Immature natural killer cell (primary cell): ENCODE data around the gene B3GALT6. TPM values are rescaled to one million over a fixed set of nuclear protein-coding genes. Genes with fewer than 3 reads are reported as not detected.

Experiments used
- DNase-seq, 3 donors: peaks; one replicate each; pipeline ENCODE4 v3.0.0; 2022; ENCODE audit warnings: mixed read lengths in 1 of 3
- H3K27ac Mint-ChIP-seq, 6 donors: one replicate each; pipeline ENCODE4 v1.8.0; 2020; ENCODE audit warnings: mixed read lengths in 6 of 6, mild to moderate bottlenecking in 5 of 6, inconsistent platforms in 4 of 6, moderate library complexity in 3 of 6
- H3K27me3 Mint-ChIP-seq, 3 donors: one replicate each; pipeline ENCODE4 v1.8.0; 2020 to 2021; ENCODE audit warnings: low read depth in 3 of 3, mild to moderate bottlenecking in 3 of 3, mixed read lengths in 3 of 3, moderate library complexity in 3 of 3, inconsistent platforms in 1 of 3
- H3K36me3 Mint-ChIP-seq, 3 donors: one replicate each; pipeline ENCODE4 v1.8.0; 2020; ENCODE audit warnings: mixed read lengths in 3 of 3, inconsistent platforms in 2 of 3, mild to moderate bottlenecking in 2 of 3
- H3K4me1 Mint-ChIP-seq, 2 donors: one replicate each; pipeline ENCODE4 v1.8.0; 2020; ENCODE audit warnings: inconsistent platforms in 2 of 2, mild to moderate bottlenecking in 2 of 2, mixed read lengths in 2 of 2, moderate library complexity in 1 of 2
- H3K4me3 Mint-ChIP-seq, 5 donors: one replicate each; pipeline ENCODE4 v1.8.0; 2020; ENCODE audit warnings: mild to moderate bottlenecking in 5 of 5, mixed read lengths in 5 of 5, inconsistent platforms in 3 of 5, moderate library complexity in 3 of 5
- H3K9me3 Mint-ChIP-seq, 6 donors: one replicate each; pipeline ENCODE4 v1.8.0; 2020; ENCODE audit warnings: mild to moderate bottlenecking in 6 of 6, mixed read lengths in 6 of 6, inconsistent platforms in 4 of 6, moderate library complexity in 3 of 6
- polyA plus RNA-seq, 3 donors: library from polyadenylated mRNA; unstranded; fragments of 300-500 nt; fragmentation: Illumina TruSeq; gene quantifications; one replicate each; pipeline ENCODE4 v1.2.3, GENCODE V29; 2021

The B3GALT6 gene
- polyA plus RNA-seq, 3 donors from 2014 or later: 5.3 to 13.9 (median 9.9) TPM

DNA sequence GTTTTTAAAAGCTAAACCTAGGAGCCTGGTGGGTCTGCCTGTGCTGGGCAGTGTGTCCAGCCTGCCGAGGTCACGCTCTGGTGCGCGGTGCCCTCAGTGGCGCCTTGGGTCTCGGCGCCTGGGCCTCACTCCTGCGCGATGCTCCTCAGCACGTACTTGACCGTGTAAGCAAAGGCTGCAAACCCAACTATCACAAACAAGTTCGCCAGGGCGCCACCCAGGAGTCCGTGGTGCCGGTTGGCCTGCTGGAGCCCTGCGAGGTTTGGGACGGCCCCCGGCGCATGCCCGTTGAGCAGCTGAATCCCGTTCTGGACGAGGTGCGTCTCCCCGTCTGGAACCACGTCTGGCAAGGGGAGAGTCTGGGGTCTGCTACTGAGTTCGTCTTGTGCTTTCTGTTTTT is 23.0 kb downstream of the B3GALT6 start:
- H3K9me3 Mint-ChIP-seq: no peaks in the 10 kb centered on the region
- no peak overlapping the region for H3K4me3 Mint-ChIP-seq
- no peak for DNase-seq
- no peak overlapping the region for H3K27ac Mint-ChIP-seq
- H3K27me3 Mint-ChIP-seq: peaks cover 0 to under 1% (median 0%) of the 10 kb centered on the region in 3 donors
- H3K36me3 Mint-ChIP-seq: peaks cover 0 to 9% (median 0%) of the 10 kb centered on the region in 3 donors
- peaks cover 9 to 17% of the 10 kb centered on the region in 2 donors for H3K4me1 Mint-ChIP-seq

DNA sequence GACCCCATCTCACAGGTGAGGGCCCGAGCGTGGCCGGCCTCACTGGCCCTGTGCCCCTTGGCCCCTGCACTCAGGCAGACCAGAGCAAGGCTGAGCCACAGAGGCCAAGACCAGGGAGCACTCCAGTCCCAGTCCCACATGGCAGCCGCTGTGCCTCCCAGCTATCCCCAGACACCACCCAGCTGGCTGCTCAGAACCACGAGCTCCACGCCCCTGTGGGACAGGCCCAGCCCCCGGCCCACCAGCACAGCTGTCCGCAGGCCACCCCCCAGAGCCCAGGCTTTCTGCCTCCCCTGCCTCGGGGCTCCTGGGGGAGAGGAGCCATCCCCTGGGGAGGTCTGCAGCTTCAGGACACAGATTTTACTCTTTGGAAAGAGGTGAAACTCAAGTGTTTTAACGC is 23.6 kb downstream of the B3GALT6 start:
- no peak overlapping the region for H3K4me3 Mint-ChIP-seq
- H3K4me1 Mint-ChIP-seq: peaks cover 14 to 17% of the 10 kb centered on the region in 2 donors
- peaks cover 0 to 3% (median 0%) of the 10 kb centered on the region in 3 donors for H3K27me3 Mint-ChIP-seq
- no peak for DNase-seq
- no peaks in the 10 kb centered on the region for H3K9me3 Mint-ChIP-seq
- H3K27ac Mint-ChIP-seq: no peak overlapping the region
- H3K36me3 Mint-ChIP-seq: peaks cover 0 to 10% (median under 1%) of the 10 kb centered on the region in 3 donors

DNA sequence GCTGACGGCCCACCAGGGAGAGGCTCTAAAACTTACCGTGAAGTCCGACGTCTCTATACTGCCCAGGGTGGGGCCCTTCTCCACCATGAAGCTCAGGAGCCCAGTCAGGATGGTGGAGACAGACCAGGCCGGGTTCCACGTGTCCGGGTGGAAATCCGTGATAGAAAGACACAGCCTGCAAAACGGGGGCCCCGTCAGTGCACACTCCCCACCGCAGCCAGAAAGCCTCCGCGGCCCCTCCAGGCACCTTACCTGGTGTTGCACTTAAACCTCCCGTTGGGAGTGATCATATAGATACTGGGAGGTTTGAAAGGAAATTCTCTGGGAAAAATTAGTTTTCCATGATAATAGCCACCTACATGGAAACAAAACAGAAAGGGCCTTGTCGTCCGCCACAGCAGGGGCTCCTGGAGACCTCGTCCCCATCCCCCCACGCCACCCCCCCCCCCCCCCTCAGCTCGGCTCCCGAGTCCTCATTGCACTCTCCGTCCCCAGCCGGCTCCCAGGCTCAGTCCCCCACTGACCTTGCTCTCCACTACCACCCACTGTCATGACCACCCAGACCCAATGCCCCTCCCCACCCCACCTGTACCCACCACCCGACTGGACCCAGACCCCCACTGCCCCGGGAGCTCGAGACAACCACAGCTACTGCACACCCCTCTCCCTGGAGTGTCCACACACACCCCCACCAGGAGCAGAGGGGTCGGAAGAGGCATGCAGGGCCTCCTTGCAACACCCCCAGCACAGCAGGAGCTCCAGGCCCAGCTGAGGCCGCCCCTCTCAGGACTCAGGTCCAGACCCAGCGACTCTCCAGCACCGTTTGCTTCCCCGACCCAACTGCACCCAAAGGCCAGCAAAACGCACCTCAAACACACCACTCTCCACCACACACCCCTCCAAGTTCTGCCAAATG is 25.2 kb downstream of the B3GALT6 start:
- DNase-seq: no peak
- no peaks in the 10 kb centered on the region for H3K9me3 Mint-ChIP-seq
- H3K27me3 Mint-ChIP-seq: peaks cover 0 to 3% (median 0%) of the 10 kb centered on the region in 3 donors
- no peak overlapping the region for H3K4me3 Mint-ChIP-seq
- H3K4me1 Mint-ChIP-seq: peaks cover 15 to 16% of the 10 kb centered on the region in 2 donors
- H3K27ac Mint-ChIP-seq: peak overlapping the region in 1 of 6 donors; percentile 46
- H3K36me3 Mint-ChIP-seq: peaks cover 0 to 16% (median 6%) of the 10 kb centered on the region in 3 donors

DNA sequence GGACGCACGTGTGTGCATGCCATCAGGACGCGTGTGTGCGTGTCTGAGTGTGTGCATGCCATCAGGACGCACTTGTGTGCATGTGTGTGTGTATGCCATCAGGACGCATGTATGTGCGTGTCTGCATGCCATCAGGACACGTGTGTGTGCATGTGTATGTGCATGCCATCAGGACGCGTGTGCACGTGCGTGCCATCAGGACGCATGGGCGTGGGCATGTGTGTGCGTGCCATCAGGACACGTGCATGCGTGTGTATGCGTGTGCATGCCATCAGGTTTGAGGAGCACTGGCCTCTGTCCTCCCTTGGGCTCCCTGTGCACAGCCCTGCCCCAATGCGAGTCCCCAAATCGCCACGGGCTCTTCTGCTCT is 27.1 kb downstream of the B3GALT6 start:
- Mint-ChIP-seq H3K27ac (no peak overlapping the region), H3K4me3 (no peak overlapping the region), H3K27me3 (peaks cover 0 to 4% (median 2%) of the 10 kb centered on the region in 3 donors), H3K9me3 (no peaks in the 10 kb centered on the region), H3K4me1 (peaks cover 14 to 16% of the 10 kb centered on the region in 2 donors), H3K36me3 (peaks cover 0 to 15% (median 6%) of the 10 kb centered on the region in 3 donors)
- DNase-seq: no peak

DNA sequence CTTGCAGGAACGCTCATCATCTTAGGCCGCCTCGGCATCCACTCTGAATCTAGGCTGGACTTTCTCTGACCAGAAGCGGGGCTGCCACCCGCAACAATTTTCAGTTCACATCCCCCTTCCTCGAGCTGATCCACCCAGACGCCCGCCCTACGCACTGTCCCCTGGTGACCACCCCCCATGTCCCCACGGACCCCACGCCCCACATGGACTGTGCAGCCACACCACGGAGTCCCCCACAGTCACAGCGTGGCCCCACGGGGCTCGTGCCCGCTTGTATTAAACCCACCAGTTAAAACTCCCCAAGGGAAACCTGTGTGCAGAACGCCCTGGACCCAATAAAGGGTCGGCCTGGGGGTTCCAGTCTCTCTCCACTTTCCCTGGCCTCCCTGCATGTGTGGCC is 27.5 kb downstream of the B3GALT6 start:
- peaks cover 0 to 15% (median 6%) of the 10 kb centered on the region in 3 donors for H3K36me3 Mint-ChIP-seq
- peaks cover 0 to 4% (median 2%) of the 10 kb centered on the region in 3 donors for H3K27me3 Mint-ChIP-seq
- H3K27ac Mint-ChIP-seq: no peak overlapping the region
- H3K9me3 Mint-ChIP-seq: no peaks in the 10 kb centered on the region
- H3K4me1 Mint-ChIP-seq: peaks cover 14 to 16% of the 10 kb centered on the region in 2 donors
- H3K4me3 Mint-ChIP-seq: no peak overlapping the region
- no peak for DNase-seq

DNA sequence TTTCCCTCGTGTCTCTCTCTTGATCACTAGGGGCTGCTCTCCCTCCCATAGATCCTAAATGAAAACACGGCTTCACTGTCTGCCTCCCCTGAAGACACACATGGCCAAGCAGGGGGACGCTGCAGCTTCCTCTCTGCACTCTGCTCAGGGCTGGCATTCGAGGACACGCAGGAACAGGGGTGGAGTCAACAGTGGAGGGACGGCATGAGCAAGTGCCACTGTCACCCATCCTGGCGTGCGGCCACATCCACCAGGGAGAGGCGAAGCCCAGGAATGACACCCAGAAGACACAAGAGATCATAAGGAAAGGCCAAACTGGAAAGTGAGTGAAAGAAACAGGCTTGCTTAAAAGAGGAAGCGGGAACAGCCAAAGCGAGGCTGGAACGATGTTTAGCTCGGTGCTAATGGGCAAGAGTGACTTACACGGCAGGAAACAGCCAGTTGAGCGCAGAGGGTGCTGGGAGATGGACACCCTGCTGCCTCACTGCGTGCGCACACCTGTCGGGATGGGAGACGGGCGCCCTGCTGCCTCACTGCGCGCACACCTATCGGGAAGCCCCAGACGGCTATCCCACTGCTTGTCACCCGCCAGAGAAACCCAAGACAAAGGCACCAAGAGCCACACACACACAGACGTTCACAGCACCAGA is 28.0 kb downstream of the B3GALT6 start:
- Mint-ChIP-seq H3K27me3 (peaks cover 0 to 4% (median 2%) of the 10 kb centered on the region in 3 donors), H3K4me1 (peaks cover 14 to 16% of the 10 kb centered on the region in 2 donors), H3K9me3 (no peaks in the 10 kb centered on the region), H3K27ac (peak overlapping the region in 2 of 6 donors; percentile 3 to 22), H3K4me3 (no peak overlapping the region), H3K36me3 (peaks cover 0 to 15% (median 6%) of the 10 kb centered on the region in 3 donors)
- DNase-seq: no peak

DNA sequence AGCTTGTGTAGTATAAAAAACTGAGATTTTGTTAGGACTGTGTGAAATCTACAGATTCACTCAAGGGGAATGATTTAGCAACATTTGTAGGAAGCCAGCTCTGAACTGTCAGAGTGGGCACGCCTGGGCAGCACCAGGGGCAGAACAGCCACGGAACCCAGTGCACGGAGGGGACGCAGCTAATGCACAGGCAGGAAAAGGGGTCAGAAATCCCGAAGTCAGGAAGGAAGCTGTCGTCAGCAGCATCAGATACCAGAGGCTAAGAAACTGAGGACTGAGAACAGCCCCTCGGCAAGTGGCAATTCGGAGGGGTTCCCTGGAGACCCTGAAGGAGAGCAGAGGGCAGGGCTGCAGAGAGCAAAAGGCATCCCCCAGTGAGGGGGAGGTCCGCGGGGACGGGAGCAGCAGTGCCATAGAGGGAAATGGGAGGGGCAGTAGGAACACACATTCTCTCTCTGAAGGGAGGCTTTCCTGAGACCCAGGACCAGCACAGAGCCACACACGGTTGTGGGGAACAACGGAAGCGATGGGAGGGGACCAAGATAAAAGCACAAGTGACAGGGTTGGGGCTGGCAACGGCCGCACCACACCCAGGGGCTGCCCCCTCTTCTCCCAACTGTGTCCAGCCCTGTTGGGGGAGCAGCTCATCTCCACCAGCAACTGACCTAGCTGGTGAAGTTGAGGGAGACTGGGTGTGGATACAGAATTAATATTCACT is 29.0 kb downstream of the B3GALT6 start:
- Mint-ChIP-seq H3K36me3 (peaks cover 0 to 19% (median 6%) of the 10 kb centered on the region in 3 donors), H3K27me3 (peaks cover 0 to 4% (median 2%) of the 10 kb centered on the region in 3 donors), H3K4me3 (peak overlapping the region in 3 of 5 donors; percentile 30 to 61 (median 38)), H3K27ac (peak overlapping the region in 4 of 6 donors; percentile 4 to 75 (median 72)), H3K9me3 (no peaks in the 10 kb centered on the region), H3K4me1 (peaks cover 16 to 18% of the 10 kb centered on the region in 2 donors)
- no peak for DNase-seq

DNA sequence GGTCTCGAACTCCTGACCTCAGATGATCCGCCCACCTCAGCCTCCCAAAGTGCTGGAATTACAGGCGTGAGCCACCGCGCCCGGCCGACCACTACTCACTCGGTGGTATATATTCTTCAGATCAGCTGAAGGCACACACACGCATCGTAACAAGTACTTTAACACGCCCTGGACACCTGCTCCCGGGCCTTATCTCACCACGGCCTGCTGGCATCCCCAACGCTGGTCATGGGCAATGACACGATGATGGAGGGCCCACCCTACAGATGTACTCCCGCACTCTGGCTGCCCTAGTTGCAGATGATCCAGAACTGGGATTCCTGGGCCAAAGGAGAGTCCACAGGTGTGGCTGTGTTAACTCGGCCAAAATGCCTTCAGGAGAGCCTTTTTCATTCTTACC is 30.0 kb downstream of the B3GALT6 start:
- no peak for DNase-seq
- H3K36me3 Mint-ChIP-seq: peaks cover 0 to 19% (median 6%) of the 10 kb centered on the region in 3 donors
- no peak overlapping the region for H3K27ac Mint-ChIP-seq
- H3K27me3 Mint-ChIP-seq: peaks cover 0 to 4% (median 2%) of the 10 kb centered on the region in 3 donors
- no peak overlapping the region for H3K4me3 Mint-ChIP-seq
- peaks cover 16 to 19% of the 10 kb centered on the region in 2 donors for H3K4me1 Mint-ChIP-seq
- H3K9me3 Mint-ChIP-seq: no peaks in the 10 kb centered on the region

DNA sequence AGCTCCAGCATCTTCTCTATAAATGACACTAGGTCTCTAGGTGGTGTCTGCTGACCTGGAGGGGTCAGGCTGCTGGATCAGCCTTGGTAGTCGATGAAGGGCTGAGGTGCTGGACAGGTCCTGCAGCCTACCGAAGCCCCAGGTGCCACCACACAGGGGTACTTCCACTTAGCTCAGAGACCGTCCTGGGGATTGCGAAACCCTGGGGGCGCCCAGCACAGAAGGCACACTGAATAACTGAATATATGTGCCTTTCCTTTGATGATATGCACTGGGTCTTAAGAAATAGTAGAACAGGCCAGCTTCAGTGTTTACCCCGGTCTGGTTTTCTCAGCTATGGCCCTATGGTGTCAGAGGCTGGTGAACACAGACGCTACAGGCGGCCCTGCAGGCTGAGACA is 30.7 kb downstream of the B3GALT6 start:
- H3K9me3 Mint-ChIP-seq: no peaks in the 10 kb centered on the region
- H3K27me3 Mint-ChIP-seq: peaks cover 0 to 4% (median 2%) of the 10 kb centered on the region in 3 donors
- H3K4me1 Mint-ChIP-seq: peaks cover 16 to 22% of the 10 kb centered on the region in 2 donors
- H3K27ac Mint-ChIP-seq: no peak overlapping the region
- H3K4me3 Mint-ChIP-seq: no peak overlapping the region
- no peak for DNase-seq
- H3K36me3 Mint-ChIP-seq: peaks cover 0 to 19% (median 6%) of the 10 kb centered on the region in 3 donors

DNA sequence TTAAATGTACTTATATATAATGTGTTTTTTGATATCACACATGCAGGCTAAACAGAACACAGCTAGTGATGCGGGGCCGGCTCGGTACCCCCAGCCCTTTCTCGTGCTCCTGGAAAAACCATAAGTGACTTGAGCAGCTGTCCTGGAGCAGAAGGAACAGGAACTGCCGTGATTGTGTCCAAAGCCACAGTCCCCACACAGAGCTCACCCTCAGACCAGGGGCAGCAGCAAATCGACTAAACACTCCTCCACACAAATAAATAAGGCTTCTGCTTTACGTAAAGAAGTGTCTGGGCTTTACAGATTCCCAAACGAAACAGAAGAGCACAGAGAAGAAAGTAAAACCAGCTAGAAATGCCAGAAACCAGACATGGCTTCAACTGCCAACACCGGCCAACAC is 32.0 kb downstream of the B3GALT6 start:
- H3K4me3 Mint-ChIP-seq: no peak overlapping the region
- no peaks in the 10 kb centered on the region for H3K9me3 Mint-ChIP-seq
- peaks cover 0 to 19% (median 6%) of the 10 kb centered on the region in 3 donors for H3K36me3 Mint-ChIP-seq
- H3K27me3 Mint-ChIP-seq: peaks cover 0 to 4% (median 2%) of the 10 kb centered on the region in 3 donors
- H3K4me1 Mint-ChIP-seq: peaks cover 21 to 28% of the 10 kb centered on the region in 2 donors
- DNase-seq: no peak
- no peak overlapping the region for H3K27ac Mint-ChIP-seq

DNA sequence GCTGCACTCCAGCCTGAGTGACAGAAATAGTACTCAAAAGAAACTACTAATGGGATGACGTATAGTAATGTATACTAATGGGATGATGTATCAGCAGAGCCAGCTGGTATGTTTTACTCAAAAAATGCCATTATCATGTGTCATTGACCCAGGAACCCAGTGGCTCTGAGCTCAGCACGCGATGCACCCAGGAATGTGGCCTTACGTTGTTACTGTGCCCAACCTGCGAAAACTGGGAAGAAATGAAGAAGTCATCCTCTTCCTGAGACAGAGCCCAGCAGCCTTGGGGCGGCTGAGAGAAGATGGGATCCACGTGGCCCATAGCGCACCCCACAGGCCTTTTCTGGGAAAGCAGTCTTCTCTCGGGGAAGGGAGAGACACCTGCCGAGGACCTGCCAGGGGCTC is 32.8 kb downstream of the B3GALT6 start:
- Mint-ChIP-seq H3K4me1 (peaks cover 23 to 30% of the 10 kb centered on the region in 2 donors), H3K9me3 (no peaks in the 10 kb centered on the region), H3K27me3 (peaks cover 0 to 4% (median 2%) of the 10 kb centered on the region in 3 donors), H3K27ac (no peak overlapping the region), H3K36me3 (peaks cover 0 to 17% (median 6%) of the 10 kb centered on the region in 3 donors), H3K4me3 (no peak overlapping the region)
- peak in 1 of 3 donors; percentile 15 for DNase-seq

DNA sequence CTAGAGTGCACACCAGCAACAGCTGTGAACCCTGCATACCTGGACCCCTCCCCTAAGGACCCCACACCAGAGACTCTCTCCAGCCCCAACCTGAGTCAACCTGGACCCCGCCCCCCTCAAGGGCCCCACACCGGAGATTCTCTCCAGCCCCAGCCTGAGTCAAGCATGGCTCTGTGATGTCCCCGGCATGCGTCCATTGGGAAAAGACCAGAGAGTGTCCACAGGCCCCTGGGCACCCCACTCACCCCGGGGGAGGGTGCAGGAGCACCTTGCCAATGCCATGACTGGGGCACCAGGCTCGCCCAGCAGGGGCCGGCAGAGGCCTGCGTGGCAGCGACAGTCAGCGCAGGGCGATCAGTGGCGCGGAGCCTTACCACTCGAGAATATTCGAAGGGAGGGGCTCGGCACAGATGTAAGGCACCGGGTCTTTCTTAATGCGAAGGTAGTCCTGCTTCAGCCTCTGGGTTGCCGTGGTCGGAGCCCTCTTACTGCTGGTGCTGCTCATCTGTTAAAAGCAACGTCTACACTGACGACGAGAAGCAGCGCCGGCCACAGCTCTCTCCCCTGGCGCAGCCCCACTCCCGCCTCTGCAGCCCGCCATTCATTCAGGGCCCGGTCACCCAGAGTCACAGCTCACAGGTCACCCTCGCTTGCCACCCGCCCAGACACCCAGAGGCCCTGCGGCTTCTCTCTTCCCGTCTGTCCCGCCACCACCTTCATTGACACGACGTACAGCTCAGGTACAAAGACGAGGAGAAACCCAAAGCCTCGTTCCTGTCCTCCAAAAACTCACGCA is 35.6 kb downstream of the B3GALT6 start:
- no peak overlapping the region for H3K4me3 Mint-ChIP-seq
- peaks cover 37 to 44% of the 10 kb centered on the region in 2 donors for H3K4me1 Mint-ChIP-seq
- peaks cover 0 to 14% (median 0%) of the 10 kb centered on the region in 3 donors for H3K36me3 Mint-ChIP-seq
- no peak for DNase-seq
- peaks cover 0 to 6% (median 3%) of the 10 kb centered on the region in 3 donors for H3K27me3 Mint-ChIP-seq
- H3K9me3 Mint-ChIP-seq: no peaks in the 10 kb centered on the region
- H3K27ac Mint-ChIP-seq: no peak overlapping the region

DNA sequence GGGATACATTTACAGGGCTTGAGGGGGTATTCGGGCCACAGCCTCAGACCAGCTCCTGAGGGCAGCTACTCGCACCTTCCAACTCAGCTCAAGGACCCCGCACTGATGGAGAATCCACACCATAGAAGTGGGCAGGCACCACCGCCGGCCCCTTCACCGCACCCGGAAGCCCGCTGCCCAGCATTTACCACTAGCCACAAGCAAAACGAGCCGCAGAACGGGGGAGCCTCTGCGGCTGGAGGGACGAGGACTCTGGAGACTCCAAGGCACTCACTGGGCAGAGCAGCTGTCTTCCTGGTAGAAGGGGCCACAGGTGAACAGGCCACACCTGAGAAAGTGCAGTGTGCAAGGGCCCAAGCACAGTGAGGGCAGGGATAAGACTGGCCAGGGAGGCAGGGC is 36.2 kb downstream of the B3GALT6 start:
- Mint-ChIP-seq H3K27me3 (peaks cover 3 to 6% (median 4%) of the 10 kb centered on the region in 3 donors), H3K36me3 (peaks cover 0 to 11% (median 0%) of the 10 kb centered on the region in 3 donors), H3K4me1 (peaks cover 41 to 49% of the 10 kb centered on the region in 2 donors), H3K9me3 (no peaks in the 10 kb centered on the region), H3K27ac (peak overlapping the region in 1 of 6 donors; percentile 67), H3K4me3 (no peak overlapping the region)
- DNase-seq: no peak
